CD14-positive monocyte (primary cell): ENCODE measurements around the gene ASS1. TPM values are rescaled to one million over a fixed set of nuclear protein-coding genes. Genes with fewer than 3 reads are reported as not detected.

Source experiments
- DNase-seq, 3 donors: peaks; one replicate each; pipeline ENCODE4 v3.0.0-alpha.2; 2011 to 2022
- H2AFZ ChIP-seq: 2 replicates; pipeline ENCODE4 v1.6.0; 2012; ENCODE audit warnings: mild to moderate bottlenecking, low read depth, low read length, inconsistent platforms; ENCODE audit not compliant: insufficient read depth, poor library complexity, severe bottlenecking
- H3K27ac ChIP-seq, 2 donors: 1 replicate in 1 of 2; 2 replicates in 1 of 2; pipeline ENCODE4 v1.5.1; 2012 to 2013; ENCODE audit warnings: low read length in 2 of 2, control low read depth in 1 of 2, inconsistent platforms in 1 of 2, low read depth in 1 of 2, mild to moderate bottlenecking in 1 of 2
- H3K27me3 ChIP-seq, 2 donors: one replicate each; pipeline versions ENCODE4 v1.6.0 to v1.6.1; 2011 to 2013; ENCODE audit warnings: low read length in 2 of 2; ENCODE audit not compliant: control insufficient read depth in 2 of 2, insufficient read depth in 2 of 2
- H3K36me3 ChIP-seq, 2 donors: replicated peaks in 1 of 2; 1 replicate in 1 of 2; 2 replicates in 1 of 2; pipeline versions ENCODE4 v1.5.1 to v1.6.1; 2012 to 2013; ENCODE audit warnings: low read length in 2 of 2, control low read depth in 1 of 2, inconsistent platforms in 1 of 2, mild to moderate bottlenecking in 1 of 2; ENCODE audit not compliant: insufficient read depth in 2 of 2, control insufficient read depth in 1 of 2
- H3K4me1 ChIP-seq, 2 donors: 1 replicate in 1 of 2; 2 replicates in 1 of 2; pipeline versions ENCODE4 v1.5.1 to v1.6.1; 2012 to 2013; ENCODE audit warnings: low read length in 2 of 2, control low read depth in 1 of 2, inconsistent platforms in 1 of 2, mild to moderate bottlenecking in 1 of 2, moderate library complexity in 1 of 2; ENCODE audit not compliant: insufficient read depth in 2 of 2, control insufficient read depth in 1 of 2
- H3K4me2 ChIP-seq: replicated peaks from 2 replicates; pipeline ENCODE3; 2012; ENCODE audit warnings: low read length, moderate library complexity, mild to moderate bottlenecking; ENCODE audit not compliant: poor library complexity, severe bottlenecking; ENCODE audit errors: extremely low read depth
- H3K4me3 ChIP-seq, 3 experiments: fragments of 200-600 bp in 1 of 3; sonication (generic) in 1 of 3; replicated peaks in 1 of 3; 1 replicate in 2 of 3; 2 replicates in 1 of 3; pipeline ENCODE4 v1.5.1; 2011 to 2013; ENCODE audit warnings: low read length in 3 of 3, mild to moderate bottlenecking in 3 of 3, control low read depth in 2 of 3, low read depth in 2 of 3, inconsistent platforms in 1 of 3, moderate library complexity in 1 of 3
- H3K79me2 ChIP-seq: 2 replicates; pipeline ENCODE4 v1.6.0; 2012; ENCODE audit warnings: mild to moderate bottlenecking, control low read depth, inconsistent platforms, low read length, moderate library complexity; ENCODE audit not compliant: insufficient read depth
- H3K9ac ChIP-seq: 2 replicates; pipeline ENCODE4 v1.6.0; 2017; ENCODE audit warnings: low read length, mild to moderate bottlenecking; ENCODE audit not compliant: insufficient read depth, poor library complexity, severe bottlenecking
- H3K9me3 ChIP-seq, 2 donors: replicated peaks in 1 of 2; 1 replicate in 1 of 2; 2 replicates in 1 of 2; pipeline versions ENCODE4 v1.5.1 to v1.6.1; 2012 to 2013; ENCODE audit warnings: low read length in 2 of 2, control low read depth in 1 of 2; ENCODE audit not compliant: control insufficient read depth in 1 of 2, insufficient read depth in 1 of 2
- H4K20me1 ChIP-seq: 2 replicates; pipeline ENCODE4 v1.6.0; 2012; ENCODE audit warnings: mild to moderate bottlenecking, low read length, control low read depth, moderate library complexity; ENCODE audit not compliant: insufficient read depth
- H3K27ac Mint-ChIP-seq, 7 donors: one replicate each; pipeline ENCODE4 v1.8.0; 2020; ENCODE audit warnings: mild to moderate bottlenecking in 7 of 7, mixed read lengths in 7 of 7, moderate library complexity in 6 of 7, inconsistent platforms in 2 of 7
- H3K27me3 Mint-ChIP-seq, 3 donors: one replicate each; pipeline ENCODE4 v1.8.0; 2021 to 2022; ENCODE audit warnings: low read depth in 3 of 3, mild to moderate bottlenecking in 3 of 3, mixed read lengths in 3 of 3, moderate library complexity in 3 of 3, inconsistent platforms in 1 of 3
- H3K36me3 Mint-ChIP-seq, 2 donors: one replicate each; pipeline ENCODE4 v1.8.0; 2020; ENCODE audit warnings: mixed read lengths in 2 of 2, inconsistent platforms in 1 of 2, mild to moderate bottlenecking in 1 of 2
- H3K4me1 Mint-ChIP-seq: one replicate; pipeline ENCODE4 v1.8.0; 2020; ENCODE audit warnings: mild to moderate bottlenecking, mixed read lengths
- H3K4me3 Mint-ChIP-seq, 2 donors: one replicate each; pipeline ENCODE4 v1.8.0; 2020; ENCODE audit warnings: mild to moderate bottlenecking in 2 of 2, mixed read lengths in 2 of 2, moderate library complexity in 1 of 2
- H3K9me3 Mint-ChIP-seq, 7 donors: one replicate each; pipeline ENCODE4 v1.8.0; 2020 to 2022; ENCODE audit warnings: mixed read lengths in 7 of 7, mild to moderate bottlenecking in 6 of 7, moderate library complexity in 6 of 7, inconsistent platforms in 2 of 7
- CTCF ChIP-seq: fragments of 200-600 bp; IDR thresholded peaks from one replicate; pipeline ENCODE4 v1.8.0; 2022; ENCODE audit warnings: antibody characterized with exemption, mild to moderate bottlenecking
- WGBS: methylation state at CpG from one replicate; pipeline ENCODE4 v1.1.5; 2013; ENCODE audit warnings: missing lambda C conversion rate; ENCODE audit not compliant: insufficient coverage; 5-methylcytosine and 5-hydroxymethylcytosine counted together
- intact Hi-C, 2 donors: fragments of 100-400 bp; cut with micrococcal nuclease; formaldehyde crosslinking; loops; one replicate each; pipeline versions ENCODE4 v1.15.0 to v1.15.1; 2023
- polyA plus RNA-seq, 3 donors: library from polyadenylated mRNA; depleted of rRNA in 1 of 3; unstranded in 2 of 3; stranded (reverse) in 1 of 3; fragments of 300-500 nt in 2 of 3; fragments of >200 nt in 1 of 3; fragmentation: Illumina TruSeq in 2 of 3; gene quantifications; 1 replicate in 2 of 3; 2 replicates in 1 of 3; pipeline ENCODE4 v1.2.3, GENCODE V29; 2012 to 2021

ASS1 gene
- polyA plus RNA-seq, 3 donors = not detected

- peaks cover 0 to 7% (median 2%) of the 10 kb centered on the region in 7 donors for H3K9me3 Mint-ChIP-seq
- Histone ChIP-seq H3K4me3 (no peak overlapping the region), H3K4me1 (no peaks in the 10 kb centered on the region), H3K27me3 (no peaks in the 10 kb centered on the region), H3K9ac (no peak overlapping the region), H2AFZ (no peak overlapping the region), H3K79me2 (no peaks in the 10 kb centered on the region), H3K4me2 (no peak overlapping the region), H3K9me3 (peaks cover 0 to 3% of the 10 kb centered on the region in 2 donors), H4K20me1 (no peaks in the 10 kb centered on the region), H3K27ac (no peak overlapping the region), H3K36me3 (no peaks in the 10 kb centered on the region)
- no peaks in the 10 kb centered on the region for H3K36me3 Mint-ChIP-seq
- no peak for DNase-seq
- no peak overlapping the region for H3K27ac Mint-ChIP-seq
- H3K27me3 Mint-ChIP-seq = peaks cover 5 to 20% (median 18%) of the 10 kb centered on the region in 3 donors
- no peak overlapping the region for H3K4me3 Mint-ChIP-seq
- no peak for TF ChIP-seq CTCF
- WGBS = no CpG with 5 or more reads among the region's 1 CpG
- intact Hi-C loops = no loop called here
- H3K4me1 Mint-ChIP-seq = no peaks in the 10 kb centered on the region
These were observed 68.3 kb downstream of the ASS1 start for GRCh38 chr9:130513078-130513477.

- no peaks in the 10 kb centered on the region for H3K79me2 ChIP-seq
- no peak for DNase-seq
- Mint-ChIP-seq H3K9me3 (peaks cover 0 to 3% (median 0%) of the 10 kb centered on the region in 7 donors), H3K27ac (no peak overlapping the region), H3K27me3 (peaks cover 7 to 17% (median 10%) of the 10 kb centered on the region in 3 donors), H3K4me3 (no peak overlapping the region), H3K4me1 (no peaks in the 10 kb centered on the region), H3K36me3 (no peaks in the 10 kb centered on the region)
- no peaks in the 10 kb centered on the region for H3K9me3 ChIP-seq
- H2AFZ ChIP-seq = no peak overlapping the region
- intact Hi-C loops = no loop called here
- no peaks in the 10 kb centered on the region for H3K4me1 ChIP-seq
- no peak for TF ChIP-seq CTCF
- H3K4me2 ChIP-seq = no peak overlapping the region
- H4K20me1 ChIP-seq = no peaks in the 10 kb centered on the region
- no peaks in the 10 kb centered on the region for H3K27me3 ChIP-seq
- 86% methylated on average over 2 of the region's 4 CpGs for WGBS
- H3K4me3 ChIP-seq = no peak overlapping the region
- no peak overlapping the region for H3K9ac ChIP-seq
- no peaks in the 10 kb centered on the region for H3K36me3 ChIP-seq
- no peak overlapping the region for H3K27ac ChIP-seq
These were observed 73.5 kb downstream of the ASS1 start for GRCh38 chr9:130518233-130518632.
